ENCODE results near the gene MAD1L1.
"Not testable (repeated sequence)": the region's sequence is repeated elsewhere in the genome, so short reads cannot be mapped to it uniquely, and the experiment has no call there.

MAD1L1 gene

DNA sequence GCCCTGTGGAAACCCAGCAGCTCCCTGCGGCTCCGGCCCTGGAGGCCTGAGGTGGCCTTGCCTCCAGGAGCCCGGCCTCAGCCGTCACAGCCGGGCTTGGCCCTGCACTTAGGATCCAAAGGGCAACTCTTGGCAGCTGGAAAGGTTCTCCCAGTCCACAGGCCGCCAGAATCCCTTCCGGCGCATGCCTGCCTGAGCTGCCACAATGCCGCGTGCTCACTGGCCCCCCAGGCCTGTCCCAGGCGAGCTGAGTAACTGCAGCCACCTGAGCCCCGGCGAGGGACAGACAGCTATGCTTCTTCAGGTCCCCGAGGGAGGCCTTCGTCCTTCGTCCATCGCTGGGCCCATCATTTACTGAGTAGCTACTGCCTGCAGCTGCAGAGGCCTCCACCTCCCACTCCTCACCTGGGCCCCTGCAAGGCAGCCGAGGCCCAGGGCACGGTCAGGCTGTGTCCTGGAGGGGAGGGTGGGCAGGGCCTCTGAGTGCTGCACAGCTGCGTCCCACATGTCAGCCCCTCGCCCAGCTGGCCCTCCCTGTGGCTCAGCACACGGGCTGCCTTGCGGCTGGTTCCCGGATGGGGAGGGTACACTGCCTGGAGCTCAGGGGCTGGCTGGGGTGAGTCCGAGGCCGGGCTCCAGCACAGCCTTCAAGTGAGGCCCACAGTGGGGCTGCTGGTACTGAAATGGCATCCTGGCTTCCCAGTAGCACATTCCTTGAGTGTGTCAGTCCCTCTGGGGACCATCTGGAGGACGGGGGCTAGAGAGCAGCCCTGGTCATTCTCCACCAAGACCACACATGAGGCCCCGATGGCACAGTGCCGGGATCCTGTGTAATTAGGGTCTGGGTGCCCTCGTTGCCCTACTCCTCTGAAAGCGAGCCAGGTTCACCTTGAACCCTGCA lies 390.2 kb downstream of the MAD1L1 start:
- FAIRE-seq = no peak

DNA sequence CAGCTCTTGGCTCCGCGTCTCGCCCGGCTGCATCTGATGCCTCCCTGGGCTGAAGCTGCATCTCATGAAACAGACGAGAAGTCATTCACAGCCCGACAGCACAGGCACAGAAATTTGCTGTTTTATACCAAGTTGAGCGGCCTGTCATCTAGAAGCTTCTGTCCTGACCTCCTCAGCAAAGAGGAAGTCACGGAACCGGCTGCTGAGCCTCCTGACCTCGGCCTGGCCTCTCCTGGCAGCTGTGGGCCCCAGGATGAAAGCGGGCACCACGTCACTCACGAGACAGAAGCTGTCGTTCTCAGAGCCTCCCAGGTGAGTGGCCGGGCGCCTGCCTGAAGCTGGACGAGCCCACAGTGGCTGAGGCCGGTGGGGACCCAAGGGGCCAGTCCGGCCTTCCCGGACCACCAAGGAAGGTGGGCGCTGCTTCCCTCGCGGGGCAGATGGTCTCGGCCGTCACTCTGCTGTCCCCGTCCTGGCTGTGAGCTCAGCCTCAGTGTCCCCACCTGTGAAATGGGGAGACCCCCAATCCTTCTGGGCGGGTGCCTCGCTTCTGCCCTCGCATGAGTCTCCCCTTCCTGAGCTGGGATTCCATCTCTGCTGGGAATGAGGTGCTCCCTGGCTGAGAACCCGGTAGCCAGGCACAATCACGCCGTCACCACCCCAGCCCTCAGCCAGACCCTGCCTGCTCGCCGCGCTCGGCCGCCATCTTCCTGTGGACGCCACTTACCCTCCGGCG lies 391.3 kb downstream of the MAD1L1 start:
- FAIRE-seq = not testable (repeated sequence)

DNA sequence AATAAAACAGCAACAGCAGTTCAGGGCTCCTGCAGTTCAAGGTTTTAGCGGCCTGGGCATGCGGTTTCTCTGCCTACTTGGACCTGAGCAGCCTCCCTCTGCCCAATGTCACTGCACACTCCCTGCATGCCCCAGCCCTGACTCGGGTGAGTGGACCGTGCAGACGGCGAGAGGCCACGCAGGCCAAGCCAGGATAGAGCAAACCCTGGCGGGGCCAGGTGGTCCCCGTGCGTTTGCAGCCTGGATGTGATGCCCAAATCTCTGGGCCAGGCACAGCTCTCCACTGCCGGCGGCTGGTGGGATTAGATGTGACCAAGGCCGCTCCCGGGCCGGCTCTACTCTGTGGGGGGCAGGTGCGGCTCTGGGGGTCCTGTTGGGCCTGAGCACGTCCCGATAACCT lies 392.0 kb downstream of the MAD1L1 start:
- not testable (repeated sequence) for FAIRE-seq

DNA sequence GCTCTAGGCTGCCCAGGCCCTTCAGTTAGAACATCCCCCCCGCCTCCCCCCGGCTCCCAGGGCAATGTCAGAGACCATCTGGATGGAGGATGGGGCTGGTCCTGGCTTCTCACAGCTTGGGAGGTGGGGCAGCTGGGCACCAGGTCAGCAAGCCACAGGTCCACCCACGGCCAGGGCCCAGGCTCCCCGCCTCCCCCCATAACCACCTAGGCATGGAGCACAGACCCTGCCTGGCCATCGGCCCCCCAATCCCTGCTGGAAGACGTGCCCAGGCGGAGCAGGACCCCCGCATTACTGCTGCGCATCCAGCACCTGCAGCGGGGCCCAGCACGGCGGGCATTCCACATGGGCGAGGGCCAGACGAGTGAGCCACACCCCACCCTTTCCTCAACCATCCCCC lies 393.0 kb downstream of the MAD1L1 start:
- no peak for FAIRE-seq

DNA sequence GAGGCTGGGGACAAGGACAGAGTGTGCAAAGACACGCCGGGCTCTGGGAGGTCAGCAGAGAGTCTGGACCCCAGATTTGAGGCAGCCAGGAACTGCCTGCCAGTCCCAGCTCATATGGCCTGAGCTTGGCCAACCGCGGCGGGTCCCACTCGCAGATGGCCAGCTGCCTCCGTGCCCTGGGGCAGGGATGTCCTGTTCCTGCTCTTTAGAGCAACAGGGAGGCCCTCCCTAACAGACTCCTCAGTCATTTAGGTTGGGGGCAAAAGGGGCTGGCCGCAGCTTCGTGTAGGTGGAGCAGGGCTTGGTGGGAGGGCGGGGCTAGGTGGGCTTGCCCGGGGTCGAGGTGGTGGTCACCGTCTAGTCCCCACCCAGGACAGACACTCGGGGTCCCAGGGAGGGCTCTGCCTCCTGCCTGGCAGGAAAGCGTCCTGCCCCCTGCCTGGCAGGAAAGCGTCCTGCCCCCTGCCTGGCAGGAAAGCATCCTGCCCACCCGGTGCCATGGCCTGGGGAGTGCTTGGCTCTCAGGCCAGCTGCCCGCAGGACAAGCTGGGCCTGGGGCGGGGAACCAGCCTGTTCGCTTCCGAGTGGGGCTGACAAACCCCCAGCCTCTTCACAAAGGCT lies 393.7 kb downstream of the MAD1L1 start:
- not testable (repeated sequence) for FAIRE-seq

DNA sequence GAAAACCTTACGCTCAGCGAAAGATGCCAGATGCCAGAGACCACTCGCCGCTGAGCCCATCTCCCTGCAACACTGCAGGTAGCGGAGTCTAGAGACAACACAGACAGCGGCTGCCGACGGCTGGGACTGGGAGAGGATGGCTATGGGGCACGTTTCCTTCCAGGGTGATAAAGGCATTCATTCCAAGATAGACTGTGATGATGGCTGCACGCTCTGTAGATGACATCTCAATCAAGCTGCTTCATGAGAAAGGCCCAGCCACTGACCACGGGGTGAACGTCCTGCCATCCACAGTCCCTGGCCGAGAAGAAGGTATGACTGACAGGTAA lies 394.2 kb downstream of the MAD1L1 start:
- not testable (repeated sequence) for FAIRE-seq

DNA sequence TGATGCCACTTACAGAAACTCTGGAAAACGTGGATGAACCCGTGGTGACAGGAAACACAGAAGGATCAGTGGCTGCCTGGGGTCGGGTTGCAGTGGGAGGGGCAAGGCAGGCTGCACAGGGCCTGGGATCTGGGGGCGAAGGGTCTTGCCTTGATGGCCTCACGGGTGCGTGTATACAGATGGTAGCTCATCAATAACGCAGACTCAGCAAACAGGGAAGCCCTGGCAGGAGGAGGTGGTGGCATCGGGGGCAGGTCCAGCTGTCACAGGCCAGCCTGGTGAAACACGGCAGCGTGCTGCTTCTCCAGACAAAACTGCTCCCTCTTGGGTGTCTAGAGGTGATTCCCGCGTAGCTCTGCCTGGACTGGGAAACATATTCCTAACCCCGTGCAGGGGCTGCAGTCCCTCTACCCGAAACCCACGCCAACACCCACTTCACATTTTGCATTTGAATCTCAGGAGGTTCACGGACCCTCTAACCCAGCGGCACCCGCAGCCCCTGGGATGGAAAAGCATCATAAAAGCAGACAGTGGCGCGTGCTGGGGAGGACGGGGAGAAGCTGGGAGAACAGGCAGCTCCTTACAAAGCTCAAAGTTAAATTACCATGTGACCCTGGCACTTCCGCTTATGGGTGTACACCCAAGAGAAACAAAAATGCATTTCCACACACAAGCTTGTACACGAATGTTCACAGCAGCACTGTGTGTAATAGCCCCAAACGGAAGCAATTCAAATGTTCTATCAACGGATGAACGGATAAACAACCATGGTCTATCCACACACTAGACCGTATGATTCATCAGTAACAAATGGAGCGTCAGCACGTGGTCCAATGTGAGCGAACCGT lies 394.8 kb downstream of the MAD1L1 start:
- FAIRE-seq = not testable (repeated sequence)

DNA sequence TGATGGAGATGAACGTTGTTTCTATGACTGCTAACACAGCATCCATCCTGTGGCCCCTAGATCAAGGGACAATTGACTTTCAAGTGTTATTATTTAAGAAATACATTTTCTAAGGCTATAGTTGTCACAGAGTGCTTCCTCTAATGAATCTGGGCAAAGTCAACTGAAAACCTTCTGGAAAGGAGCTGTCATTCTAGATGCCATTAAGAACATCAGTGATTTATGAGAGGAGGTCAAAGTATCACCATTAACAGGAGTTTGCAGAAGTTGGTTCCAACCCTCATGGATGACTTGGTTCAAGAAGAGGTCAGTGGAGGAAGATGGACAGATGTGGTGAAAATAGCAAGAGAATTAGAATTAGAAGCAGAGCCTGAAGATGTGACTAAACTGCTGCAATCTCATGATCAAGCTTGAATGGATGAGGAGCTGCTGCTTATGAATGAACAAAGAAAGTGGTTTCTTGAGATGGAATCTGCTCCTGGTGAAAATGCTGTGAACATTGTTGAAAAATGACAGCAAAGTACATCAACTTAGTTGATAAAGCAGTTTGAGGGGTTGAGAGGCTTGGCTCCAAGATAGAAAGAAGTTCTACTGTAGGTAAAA lies 400.7 kb downstream of the MAD1L1 start:
- not testable (repeated sequence) for FAIRE-seq

DNA sequence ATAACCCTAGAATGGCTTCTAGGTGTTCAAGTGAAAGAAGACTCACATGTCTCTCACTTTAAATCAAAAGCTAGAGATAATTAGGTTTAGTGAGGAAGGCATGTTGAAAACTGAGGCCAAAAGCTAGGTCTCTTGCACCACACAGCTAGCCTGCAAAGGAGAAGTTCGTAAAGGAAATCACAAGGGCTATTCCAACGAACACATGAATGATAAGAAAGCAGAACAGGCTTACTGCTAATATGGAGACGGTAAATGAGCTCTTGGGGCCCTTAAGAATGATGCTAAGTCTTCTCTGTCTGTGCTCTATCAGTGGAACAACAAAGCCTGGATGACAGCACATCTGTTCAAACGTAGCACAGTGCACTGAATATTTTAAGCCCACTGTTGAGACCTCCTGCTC lies 401.3 kb downstream of the MAD1L1 start:
- not testable (repeated sequence) for FAIRE-seq

DNA sequence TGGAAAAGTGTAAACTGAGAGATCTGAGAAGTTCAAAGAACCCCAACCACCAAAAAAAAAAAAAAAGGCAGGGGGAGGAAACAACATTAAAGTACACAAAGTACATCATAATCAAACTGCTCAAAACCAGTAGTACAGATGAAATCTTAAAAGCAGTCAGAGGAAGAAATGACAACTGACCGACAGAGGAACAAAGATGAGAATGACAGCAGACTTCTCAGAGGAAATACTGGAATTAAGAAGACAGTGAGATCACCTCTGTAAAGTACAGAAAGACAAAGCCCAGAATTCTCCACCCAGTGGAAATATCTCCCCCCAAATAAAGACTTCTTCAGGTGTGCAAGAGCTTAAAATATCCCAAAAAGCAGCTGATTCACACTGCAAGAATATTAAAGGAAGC lies 403.1 kb downstream of the MAD1L1 start:
- not testable (repeated sequence) for FAIRE-seq

DNA sequence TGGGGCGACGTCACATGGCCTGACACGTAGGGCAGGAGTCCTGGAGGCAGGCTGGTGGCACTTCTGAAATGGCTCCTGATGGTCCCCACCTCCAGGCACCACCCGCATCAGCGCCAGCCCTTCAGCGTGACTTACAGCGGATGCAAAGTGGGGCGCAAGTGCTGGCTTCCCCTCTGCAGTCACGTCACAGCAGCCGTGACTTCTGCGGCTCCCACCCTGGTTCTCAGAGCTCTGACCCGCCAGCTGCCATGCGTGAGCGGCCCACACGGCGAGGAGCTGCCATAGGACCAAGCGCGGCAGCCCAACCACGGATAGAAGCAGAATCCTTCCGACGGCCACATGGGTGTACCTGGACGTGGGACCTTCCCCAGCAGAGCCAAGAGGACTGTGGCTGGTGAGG lies 403.6 kb downstream of the MAD1L1 start:
- no peak for FAIRE-seq

DNA sequence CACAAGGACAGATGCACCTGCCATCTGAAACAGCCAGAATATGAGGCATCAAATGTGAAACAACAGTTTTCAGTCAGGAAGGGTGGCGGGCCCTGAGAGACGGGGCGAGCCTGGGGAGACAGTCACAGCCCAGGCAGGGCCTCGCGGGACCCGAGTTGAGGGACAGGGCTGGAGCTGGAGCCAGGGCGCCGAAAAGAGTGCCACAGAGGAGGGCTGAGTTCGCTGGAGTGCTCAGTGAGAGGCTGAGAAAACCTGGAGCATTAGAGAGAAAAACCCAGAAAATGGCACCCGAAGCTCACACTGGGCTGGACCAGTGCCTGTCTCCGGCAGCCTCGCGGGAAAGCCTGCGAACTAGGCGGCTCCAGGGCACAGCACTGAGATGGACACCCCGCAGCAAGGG lies 404.6 kb downstream of the MAD1L1 start:
- FAIRE-seq = not testable (repeated sequence)

DNA sequence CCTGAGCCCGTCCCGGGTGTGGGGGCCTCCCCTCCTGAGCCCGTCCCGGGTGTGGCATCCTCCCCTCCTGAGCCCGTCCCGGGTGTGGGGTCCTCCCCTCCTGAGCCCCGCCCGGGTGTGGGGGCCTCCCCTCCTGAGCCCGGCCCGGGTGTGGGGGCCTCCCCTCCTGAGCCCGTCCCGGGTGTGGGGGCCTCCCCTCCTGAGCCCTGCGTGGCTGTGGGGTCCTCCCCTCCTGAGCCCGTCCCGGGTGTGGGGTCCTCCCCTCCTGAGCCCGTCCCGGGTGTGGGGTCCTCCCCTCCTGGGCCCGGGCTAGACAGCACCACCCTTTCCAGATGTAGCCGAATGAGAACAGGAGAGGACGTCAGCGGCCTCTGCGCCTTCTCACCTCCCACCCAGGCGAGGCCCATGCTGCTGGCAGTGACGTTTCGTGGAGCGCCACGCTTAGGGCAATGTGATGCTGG lies 405.2 kb downstream of the MAD1L1 start:
- FAIRE-seq = not testable (repeated sequence)

DNA sequence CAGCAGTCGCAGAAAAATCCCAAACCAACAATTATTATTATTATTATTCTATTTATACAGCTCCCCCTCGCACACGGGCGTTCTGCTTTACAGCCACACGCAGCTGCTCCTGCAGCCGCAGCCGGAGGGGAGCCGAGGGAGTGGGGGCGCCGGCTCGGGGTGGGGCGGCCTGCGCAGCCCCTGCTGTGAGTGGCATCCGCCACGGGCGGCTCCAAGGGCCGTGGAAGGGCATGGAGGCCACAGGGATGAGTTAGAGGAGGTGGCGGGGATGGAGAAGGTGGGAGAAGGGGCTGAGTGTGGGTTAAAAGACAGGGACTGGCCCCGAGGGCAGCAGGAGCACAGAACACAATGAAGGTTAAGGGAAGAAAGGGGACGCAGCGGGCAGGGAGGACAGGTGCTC lies 405.8 kb downstream of the MAD1L1 start:
- FAIRE-seq = not testable (repeated sequence)

DNA sequence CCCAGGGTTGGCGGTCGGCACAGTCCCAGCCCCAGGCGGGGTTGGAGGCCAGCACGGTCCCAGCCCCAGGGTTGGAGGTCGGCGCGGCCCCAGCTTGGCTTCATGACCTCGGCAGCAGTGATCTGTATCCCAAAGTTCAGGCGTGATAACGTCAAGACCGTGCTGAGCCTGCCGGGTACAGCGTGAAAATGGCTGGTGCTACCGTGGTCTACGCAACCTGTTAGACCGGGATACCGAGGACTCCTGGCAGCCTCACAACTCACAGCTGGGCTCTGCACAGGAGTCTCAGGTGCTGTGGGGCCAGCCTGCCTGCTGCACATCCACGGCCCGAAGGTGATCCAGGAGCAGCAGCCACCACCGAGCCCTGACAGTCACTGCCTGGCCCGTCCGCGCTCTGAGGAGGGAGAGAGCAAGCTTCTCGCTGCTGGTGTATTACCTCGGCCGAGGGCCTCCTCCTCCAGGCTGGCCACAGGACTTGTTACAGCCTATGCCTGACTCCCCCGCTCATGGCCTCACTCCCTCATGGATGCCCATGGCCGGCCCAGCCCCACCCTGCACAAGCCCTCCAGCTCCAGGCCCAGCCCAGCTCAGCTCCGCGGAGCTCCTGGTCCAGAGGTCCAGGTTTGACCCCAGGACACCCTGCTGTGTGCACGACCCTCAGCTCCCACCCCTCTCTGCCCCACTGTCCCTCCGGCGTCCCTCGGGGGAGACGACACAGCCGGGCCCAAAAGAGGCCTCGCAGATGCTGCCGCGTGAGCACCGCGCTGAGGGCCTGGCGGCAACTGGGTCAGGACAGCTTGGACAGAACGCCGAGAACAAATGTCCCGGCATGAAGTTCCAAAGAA lies 406.6 kb downstream of the MAD1L1 start:
- no peak for FAIRE-seq

DNA sequence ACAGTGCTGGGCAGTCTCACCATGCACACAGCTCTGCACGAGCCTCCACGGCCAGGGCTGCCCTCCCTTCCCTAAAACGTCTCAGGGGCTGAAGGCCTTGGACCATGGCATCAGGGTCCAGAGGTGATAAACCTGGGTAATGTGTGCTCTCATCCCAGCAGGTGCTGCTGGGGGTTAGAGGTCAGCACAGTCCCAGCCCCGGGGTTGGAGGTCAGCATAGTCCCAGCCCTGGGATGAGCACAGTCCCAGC lies 407.2 kb downstream of the MAD1L1 start:
- FAIRE-seq = not testable (repeated sequence)

DNA sequence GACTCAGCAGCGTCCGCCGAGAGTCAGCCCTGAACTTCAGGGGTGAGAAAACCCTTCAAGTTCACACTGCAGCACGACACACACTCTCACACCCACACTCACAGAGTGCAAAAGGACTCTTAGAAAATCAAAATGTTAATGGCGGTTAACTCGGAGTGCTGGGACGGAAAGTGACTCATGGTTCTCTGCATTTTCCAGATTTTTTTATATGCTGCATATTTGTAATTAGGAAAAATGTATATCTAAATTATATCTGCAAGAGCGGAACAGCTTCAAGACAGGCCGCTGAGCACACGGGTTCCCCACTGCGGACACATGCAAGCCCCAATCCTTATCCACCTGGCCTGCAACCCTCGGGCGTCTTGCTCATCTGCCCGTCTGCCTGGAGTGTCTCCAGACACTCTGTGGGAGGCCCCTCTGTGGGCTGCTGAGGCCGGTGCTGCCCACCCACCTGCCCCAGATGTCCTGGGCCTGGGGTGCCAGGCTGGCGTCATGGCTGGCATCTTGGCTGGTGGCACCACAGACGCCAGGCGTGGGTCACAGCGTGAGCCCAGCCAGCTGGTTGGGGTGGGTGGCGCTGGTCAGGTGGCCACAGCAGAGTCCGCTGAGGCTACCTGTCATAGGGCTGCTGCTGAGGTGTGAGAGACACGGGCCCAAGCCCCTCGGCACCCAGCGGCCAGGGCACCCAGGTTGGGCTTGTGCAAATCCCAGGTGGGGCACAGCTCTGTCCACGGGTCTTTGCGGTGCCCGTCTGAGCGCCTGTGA lies 407.7 kb downstream of the MAD1L1 start:
- FAIRE-seq = not testable (repeated sequence)

DNA sequence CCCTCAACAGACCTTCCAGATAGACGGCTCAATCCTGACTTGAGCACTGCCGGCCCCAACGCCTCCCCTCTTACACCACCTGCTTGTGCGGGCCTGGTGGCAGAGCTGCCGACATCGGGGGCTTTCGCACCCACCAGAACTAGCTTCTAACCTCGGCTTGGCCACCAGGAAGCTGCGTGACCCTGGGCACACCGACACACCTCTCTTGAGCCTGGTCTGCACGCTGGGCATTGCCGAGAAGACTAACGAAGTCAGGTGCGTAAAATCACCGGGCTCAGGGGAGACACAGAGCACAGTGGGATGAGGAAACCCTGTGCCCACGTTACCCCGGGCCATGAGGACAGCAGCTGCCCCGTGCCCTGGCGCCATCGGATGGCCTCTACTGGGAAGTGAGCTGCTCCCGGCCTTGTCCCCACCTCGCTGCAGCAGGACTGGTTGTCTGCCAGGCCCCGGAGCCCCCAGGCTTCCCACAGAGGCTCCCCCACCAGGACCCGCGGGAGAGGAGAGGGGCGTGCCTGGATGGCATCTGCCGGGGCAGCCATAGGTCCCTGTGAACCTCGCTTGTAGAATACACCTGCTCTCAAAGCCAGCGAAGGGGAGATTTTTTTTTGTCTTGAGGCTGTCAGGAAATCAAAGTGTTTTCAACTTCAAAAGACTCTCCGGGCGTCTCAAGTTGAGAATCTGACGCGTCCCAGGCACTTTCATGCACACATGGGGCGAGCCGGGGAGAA lies 408.4 kb downstream of the MAD1L1 start:
- FAIRE-seq = not testable (repeated sequence)

DNA sequence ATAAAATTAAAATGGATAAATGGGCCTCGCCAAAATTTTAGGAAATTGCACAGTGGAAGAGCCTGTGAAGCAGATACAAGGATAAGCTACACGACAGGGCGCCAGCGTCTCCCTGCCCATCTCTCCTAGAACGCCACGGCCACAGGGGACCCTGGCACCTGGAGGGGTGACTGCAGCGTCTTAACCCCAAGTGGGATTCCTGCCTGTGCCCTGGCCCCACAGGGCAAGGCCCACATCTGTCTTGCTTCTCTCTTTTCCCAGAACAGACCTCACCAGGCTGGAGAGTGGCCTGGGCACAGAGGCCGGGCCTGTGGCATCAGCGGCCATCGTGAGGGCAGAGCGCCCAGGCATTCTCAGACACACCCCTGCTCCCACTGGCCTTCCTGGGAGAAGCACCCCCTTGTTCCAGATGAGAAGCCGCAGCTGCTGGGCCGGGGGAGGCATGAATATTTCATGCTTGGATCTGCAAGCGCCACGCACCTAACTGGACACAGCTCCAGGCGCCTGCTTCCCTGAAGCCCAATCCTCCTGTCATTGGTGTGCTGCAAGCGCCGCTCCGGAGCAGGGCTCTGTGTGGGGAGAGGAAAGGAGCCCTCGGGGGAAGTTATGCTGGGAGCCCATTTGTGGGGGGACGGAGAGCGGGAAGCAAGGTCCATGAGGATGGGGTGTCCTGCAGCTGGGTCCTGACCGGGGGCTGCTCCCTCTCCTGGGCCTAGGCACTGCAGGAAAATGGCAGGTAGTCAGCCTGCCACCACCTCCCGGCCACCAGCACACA lies 409.2 kb downstream of the MAD1L1 start:
- FAIRE-seq = no peak

Measured in endometrium (tissue), 2 donors.